ENCODE measurements around the gene STIMATE.

DNA sequence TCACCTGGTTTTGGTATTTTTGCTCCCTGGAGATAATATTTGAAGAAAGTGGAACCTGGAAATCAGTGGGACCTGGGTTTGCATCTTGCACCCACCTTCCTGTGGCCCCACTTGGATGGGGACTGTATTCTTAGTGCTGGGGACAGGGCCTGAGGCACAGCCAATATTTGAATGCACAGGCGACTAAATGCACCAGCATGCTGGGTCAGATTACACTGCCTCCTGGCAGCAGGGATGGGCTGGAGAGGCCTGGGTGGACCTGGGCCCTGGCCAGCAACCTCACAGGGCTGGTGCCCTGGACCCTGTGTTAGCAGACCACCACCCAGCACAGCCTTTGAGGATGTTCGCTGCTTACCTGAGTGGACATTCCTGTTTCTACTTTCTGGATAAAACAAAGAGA is 77.4 kb downstream of the STIMATE start:
- no peak for TF ChIP-seq RFX5 (IDR thresholded peaks at IDR 0.05; ENCODE audit: low read depth, low read length)
- TF ChIP-seq, protein P1, sequence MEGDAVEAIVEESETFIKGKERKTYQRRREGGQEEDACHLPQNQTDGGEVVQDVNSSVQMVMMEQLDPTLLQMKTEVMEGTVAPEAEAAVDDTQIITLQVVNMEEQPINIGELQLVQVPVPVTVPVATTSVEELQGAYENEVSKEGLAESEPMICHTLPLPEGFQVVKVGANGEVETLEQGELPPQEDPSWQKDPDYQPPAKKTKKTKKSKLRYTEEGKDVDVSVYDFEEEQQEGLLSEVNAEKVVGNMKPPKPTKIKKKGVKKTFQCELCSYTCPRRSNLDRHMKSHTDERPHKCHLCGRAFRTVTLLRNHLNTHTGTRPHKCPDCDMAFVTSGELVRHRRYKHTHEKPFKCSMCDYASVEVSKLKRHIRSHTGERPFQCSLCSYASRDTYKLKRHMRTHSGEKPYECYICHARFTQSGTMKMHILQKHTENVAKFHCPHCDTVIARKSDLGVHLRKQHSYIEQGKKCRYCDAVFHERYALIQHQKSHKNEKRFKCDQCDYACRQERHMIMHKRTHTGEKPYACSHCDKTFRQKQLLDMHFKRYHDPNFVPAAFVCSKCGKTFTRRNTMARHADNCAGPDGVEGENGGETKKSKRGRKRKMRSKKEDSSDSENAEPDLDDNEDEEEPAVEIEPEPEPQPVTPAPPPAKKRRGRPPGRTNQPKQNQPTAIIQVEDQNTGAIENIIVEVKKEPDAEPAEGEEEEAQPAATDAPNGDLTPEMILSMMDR (conservative IDR thresholded peaks at IDR 0.05; ENCODE audit: low read depth, low read length), result no peak
- no peak for TF ChIP-seq USF2 (IDR thresholded peaks at IDR 0.05; ENCODE audit: low read depth, low read length)
- no peak for TF ChIP-seq CEBPB (IDR thresholded peaks at IDR 0.05; ENCODE audit: low read depth, low read length)
- TF ChIP-seq POLR2A (IDR thresholded peaks at IDR 0.05; ENCODE audit: low read depth, low read length), result no peak
- TF ChIP-seq MXI1 (IDR thresholded peaks at IDR 0.05; ENCODE audit: borderline replicate concordance, low read depth, low read length), result no peak
- TF ChIP-seq RAD21 (IDR thresholded peaks at IDR 0.05; ENCODE audit: low read length), result no peak

Data from IMR-90 (cell line).